Measurements from ENCODE around the gene NR3C2. TPM values are rescaled to one million over a fixed set of nuclear protein-coding genes. Genes with fewer than 3 reads are reported as not detected.

NR3C2 gene
- total RNA-seq, 1 donor from 2014 or later = 26.2 TPM

DNA sequence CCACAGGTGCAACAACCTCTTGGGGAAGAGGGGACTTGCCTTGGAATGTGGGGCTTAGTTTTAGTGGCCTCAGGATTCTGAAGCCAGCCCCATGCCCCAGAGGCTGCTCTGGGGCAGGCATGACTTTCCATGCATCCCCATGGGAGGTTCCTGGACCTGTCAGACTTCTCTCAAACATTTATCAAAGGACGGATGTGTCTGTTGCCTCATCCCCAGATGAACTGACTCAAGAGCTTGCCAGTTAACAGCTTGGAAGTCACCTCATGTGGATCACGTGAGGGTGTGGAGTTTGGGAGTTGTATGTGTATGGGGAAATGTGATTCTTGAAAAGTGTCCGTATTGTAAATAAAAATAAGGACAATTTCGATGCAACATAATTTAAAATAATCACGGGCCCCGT is 368.9 kb downstream of the NR3C2 start:
- intact Hi-C loops (cut with DNase I) = no loop called here
- no peak for ATAC-seq
- DNase-seq (ENCODE audit: low spot score) = no peak

DNA sequence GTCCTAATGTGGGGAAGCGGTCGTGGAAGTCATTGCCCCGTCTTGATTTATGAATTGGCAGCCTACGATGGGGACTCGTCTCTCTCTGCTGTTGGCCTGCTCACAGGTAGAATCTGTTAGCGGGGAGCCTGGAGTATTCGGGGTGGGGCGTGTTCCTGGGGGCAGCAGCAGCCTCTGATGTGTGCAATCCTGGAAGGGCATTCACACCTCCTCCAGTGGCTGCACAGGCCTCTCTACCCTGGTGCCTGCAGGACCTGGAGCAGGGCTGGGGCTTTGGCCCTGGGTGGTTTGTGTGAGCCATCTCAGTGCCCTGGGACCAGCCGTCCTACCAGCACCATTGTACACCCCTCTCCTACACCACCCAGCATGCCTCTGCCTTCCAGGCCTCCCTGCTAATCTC is 369.4 kb downstream of the NR3C2 start:
- DNase-seq (ENCODE audit: low spot score) (no peak), ATAC-seq (no peak)
- intact Hi-C loops (cut with DNase I) = no loop called here

DNA sequence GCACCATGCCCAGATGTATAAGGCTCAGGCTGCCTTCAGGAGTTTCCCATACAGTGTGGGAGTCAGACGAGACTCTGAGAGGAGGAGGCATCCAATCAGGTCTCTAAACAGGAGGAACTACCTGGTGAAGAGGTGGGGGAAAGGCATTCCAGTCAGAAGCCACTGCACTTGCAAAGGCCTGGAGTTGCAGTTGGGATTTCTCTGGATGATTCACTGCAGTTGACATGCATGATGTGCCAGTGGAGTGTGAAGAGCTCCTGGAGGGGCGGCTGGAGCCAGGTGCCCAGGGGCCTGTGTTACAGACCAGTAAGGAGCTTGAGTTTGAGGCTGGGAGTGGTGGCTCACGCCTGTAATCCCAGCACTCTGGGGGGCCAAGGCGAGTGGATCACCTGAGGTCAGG is 371.2 kb downstream of the NR3C2 start:
- DNase-seq (ENCODE audit: low spot score) = no peak
- intact Hi-C loops (cut with DNase I) = no loop called here
- no peak for ATAC-seq

DNA sequence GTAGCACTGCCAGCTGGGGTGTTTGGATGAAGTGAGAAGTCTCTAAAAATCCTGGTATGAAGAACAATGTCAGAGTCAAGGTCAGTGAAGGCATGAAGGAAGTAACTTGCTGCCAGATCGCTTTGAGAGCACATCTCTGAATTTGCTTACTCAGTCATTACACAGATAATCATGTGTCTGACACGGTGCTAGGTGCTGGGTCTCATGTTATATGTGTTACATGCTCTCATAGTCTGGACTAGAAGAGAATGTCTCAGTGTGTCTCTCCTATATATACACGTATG is 372.4 kb downstream of the NR3C2 start:
- ATAC-seq = peak; percentile 16
- DNase-seq (ENCODE audit: low spot score) = no peak
- intact Hi-C loops (cut with DNase I) = no loop called here

DNA sequence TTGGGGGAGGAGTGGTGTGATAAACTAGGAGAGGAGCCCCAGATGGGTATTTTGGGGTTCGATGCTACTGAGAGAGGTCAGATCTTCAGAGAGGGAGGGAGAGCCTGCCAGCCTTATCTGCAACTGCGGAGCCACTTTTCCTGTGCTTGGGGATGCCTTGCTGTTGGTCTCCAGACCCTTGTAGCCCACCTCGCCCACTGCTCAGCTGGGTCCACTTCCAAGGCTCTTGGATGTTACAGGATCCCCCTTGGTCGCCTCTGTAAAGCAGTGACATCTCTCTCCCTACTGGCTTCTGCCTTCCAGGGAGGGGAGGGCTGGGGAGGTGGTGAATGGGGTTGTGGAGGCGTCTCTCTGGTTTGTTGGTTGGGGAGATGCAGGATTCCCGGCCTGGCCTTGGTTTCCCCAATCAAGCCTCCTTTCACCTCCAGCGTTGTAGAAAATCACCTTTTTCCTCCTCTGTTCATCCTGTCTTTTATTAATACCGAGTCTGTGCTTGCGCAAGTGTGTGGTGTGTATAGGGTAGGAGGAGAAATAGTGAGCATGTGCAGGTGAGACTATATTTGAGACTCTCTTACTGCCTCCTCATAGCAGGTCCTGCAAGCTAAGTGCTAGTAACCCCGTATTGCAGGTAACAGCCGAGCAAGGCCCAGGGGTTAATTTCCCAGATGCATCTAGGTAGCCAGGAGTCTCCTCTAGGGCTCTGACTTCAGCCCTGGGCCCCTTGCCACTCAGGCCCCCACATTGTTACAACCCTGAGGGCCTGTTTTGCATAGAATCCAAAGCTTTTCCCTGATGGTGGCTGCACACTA is 372.9 kb downstream of the NR3C2 start:
- ATAC-seq (no peak), DNase-seq (ENCODE audit: low spot score) (no peak)
- intact Hi-C loops (cut with DNase I) = no loop called here

DNA sequence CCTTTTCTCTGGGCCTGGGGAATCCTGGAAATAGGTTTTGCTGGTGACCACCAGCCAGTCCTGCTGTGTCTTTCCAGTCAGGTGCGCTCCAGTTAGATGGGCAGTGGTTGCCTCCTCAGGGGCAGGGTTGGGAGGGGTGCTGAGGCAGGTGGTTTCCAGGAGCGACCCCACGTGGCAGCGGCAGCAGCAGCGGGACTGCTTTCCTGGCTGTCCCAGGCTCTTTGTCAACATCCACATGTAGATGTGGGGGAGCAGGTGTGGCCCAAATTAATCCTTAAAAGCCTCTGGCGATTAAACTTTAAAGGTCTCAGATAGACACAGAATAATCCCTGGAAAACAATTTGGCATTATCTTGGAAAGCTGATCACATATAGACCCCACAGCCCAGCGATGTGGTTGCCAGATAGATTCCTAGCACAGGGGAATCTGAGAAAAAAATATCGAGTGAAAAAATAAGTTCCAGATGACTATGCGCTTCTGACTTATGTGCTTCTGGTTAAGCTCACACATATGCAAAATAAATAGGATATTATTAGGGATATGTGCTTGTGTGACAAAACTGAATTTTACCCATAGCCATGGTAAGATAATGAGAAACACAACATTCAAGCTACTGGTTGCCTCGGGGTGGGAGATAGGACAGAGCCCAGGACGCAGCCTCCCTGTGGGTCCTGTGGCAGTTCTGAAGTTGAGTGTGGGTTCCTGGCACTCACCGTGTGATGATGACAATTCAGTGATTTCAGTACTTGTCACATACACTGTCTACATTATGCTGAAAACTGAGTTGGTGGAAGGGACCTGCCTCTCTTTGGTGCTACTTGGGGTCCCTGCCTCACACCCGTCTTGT is 373.9 kb downstream of the NR3C2 start:
- intact Hi-C loops (cut with DNase I) = no loop called here
- DNase-seq (ENCODE audit: low spot score) (no peak), ATAC-seq (no peak)

DNA sequence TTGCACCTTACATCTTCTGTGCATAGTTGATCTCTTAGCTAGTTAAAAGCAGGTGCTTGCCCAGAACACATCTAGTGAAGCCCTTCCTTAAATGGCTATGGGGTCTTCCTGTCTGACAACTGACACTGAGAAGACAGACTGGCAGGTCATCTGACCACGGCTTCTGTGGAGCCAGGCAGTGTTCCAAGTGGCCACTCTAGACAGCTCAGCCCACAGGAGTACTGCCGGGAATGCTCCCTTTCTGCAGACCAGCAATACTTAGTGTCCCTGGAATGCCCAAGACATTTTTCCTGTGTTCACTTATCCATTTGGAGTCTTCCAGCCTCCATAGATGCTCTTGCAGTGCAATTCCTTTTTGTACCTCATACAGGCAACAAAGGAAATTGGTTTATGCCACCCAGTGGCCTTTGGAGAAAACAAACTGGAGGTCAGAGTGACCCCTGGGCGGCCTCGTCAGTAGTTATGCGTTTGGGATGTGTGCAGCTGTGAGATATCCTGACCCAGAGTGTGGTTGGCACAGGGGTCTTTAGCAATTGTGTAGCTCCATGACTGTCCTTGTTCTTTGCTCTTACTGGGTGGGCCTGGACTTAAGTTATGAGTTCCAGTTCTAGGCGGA is 374.8 kb downstream of the NR3C2 start:
- DNase-seq (ENCODE audit: low spot score) (no peak), ATAC-seq (no peak)
- intact Hi-C loops (cut with DNase I) = no loop called here

DNA sequence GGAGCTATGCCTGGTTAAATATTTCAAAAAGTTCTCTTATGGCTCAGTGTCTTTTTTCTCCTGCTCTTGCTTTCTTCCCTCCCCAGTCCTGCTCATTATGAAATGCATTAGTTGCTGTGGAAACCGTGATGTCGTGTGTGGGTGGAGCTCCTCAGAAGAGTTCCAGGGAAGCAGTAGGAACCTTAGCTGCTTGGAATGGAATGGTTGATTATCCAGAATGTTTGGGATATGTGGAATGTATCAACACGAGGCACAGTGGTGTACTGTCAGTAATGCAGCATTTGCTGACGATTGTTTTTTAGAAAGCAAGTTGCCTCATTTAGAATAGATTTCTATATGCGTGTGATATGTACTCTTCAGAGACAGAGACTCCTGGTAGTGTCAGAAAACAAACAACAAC is 377.1 kb downstream of the NR3C2 start:
- intact Hi-C loops (cut with DNase I) = no loop called here
- ATAC-seq (peak; percentile 52), DNase-seq (ENCODE audit: low spot score) (no peak)

DNA sequence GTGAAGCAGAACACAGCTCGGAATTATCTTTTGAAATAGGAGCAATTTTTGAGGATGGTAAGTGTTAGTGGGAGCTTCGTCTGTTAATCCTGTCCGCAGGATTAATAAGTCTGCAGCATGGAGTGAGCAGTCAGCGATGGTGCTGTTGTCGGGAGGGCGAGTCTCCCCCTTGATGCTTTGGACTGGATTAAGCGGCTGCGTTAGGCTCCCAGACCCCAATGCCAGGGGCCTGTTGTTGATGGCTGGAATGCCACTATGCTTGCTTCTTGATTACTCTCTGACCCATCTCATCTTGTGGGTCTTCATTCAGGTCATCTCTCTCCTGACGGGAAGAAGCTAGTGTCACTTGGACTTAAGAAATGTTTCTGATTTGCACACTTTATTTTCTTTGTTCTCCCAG is 377.8 kb downstream of the NR3C2 start:
- DNase-seq (ENCODE audit: low spot score) (no peak), ATAC-seq (no peak)
- intact Hi-C loops (cut with DNase I) = no loop called here

DNA sequence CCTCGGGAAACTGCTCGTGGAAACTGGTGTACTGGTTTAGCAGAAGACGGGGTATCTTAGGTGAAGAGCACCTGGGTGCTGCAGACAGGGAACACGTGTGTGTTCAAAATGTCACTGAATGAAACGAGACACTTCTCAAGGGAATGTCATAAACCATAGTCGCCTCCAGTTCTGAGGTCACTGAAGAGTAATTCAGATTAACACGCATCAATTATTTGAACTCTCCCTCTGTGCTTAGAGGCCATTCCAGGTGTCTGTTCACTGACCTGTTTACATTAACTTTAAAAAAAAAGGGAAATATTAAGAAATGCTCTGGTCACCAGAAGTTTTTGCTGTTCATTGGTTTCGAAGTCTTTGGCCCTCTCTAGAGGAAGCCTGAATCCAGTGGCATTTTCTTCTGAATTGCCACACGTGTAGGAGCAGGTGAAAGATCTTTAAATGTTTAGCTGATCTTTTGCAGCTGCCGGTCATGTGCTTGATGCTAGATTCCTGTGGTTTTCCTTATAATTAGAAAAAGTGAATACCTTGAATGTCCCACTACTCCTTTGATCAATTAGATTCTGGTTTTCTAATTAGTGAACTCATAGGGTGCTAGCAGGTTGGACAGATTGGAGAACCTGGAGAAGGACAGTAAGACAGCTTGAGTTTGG is 379.8 kb downstream of the NR3C2 start:
- intact Hi-C loops (cut with DNase I) = no loop called here
- no peak for ATAC-seq
- DNase-seq (ENCODE audit: low spot score) = no peak

DNA sequence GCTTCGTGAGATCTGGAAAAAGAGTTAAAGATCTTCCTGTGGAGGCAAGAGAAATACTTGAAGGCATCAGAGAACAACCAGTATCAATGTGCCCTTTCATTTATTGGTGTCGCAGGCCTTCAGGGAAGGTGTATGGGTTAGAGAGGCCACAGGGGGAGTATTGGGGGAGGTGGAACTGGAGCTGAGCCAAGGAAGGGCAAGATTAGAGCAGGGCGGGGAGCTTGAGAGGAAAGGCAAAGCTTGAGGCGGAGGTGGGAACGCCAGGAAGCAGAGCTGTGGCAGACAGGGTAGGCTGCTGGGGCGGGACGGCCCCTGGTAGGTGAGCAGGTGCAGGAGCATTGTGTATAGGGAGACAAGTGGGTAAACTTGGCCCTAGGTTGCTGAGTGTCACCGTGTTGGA is 380.4 kb downstream of the NR3C2 start:
- ATAC-seq = no peak
- intact Hi-C loops (cut with DNase I) = no loop called here
- DNase-seq (ENCODE audit: low spot score) = no peak

DNA sequence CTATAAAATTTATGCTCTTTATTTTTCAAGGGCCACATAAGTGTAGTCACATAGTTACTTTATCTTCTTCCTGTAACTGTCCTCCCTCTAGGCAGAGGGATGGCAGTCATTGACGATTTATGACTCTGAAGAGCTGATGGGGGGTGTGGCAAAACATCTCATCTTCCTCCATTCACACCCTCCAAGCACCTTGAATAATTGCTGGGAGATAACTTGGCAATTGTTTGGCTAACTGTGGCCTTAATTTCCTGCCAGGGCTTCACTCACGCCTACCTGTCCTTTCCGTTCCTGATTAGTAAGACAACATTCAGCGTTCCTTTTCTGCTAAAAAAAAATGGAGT is 381.1 kb downstream of the NR3C2 start:
- no peak for DNase-seq (ENCODE audit: low spot score)
- intact Hi-C loops (cut with DNase I) = no loop called here
- no peak for ATAC-seq

DNA sequence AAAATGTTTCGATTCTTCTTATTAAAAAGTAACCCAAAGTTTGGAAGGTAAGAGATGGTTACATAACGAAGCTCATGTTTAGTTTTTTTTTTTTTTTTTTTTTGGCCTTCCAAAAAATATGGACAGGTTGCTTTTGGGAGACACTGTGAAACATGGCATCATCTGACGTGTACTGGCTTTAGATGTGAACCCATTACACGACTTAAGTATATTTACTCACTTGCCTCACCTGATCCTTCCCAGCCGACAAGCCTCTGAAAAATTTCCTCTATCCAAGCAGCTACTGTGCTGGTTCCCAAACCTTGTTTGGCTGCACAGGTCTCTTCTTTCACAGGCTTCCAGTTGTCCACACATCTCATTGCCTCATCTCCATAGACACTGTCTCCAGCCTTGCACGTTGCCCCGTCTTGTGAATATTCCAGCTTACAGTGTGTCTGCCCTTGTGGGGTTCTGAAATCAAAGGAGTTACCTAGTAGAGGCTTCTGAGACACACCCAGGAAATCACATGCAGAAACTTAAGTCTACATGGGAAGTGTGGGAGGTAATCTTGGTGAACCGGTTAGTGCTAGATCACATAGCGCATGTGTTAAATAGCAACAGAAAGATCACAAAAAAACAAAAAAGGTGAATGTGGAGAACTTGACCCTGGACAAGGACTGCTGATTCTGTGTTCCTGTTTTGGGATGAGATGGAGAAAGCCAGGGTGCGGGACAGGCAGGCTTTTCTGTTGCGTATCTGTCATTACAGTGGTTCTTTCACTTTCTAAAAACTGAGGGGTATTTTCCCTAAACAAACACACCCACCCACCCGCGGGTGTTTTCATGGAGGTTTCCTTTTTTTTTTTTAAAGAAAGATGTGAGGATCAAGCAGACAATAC is 381.7 kb downstream of the NR3C2 start:
- intact Hi-C loops (cut with DNase I) = no loop called here
- DNase-seq (ENCODE audit: low spot score) (no peak), ATAC-seq (no peak)

DNA sequence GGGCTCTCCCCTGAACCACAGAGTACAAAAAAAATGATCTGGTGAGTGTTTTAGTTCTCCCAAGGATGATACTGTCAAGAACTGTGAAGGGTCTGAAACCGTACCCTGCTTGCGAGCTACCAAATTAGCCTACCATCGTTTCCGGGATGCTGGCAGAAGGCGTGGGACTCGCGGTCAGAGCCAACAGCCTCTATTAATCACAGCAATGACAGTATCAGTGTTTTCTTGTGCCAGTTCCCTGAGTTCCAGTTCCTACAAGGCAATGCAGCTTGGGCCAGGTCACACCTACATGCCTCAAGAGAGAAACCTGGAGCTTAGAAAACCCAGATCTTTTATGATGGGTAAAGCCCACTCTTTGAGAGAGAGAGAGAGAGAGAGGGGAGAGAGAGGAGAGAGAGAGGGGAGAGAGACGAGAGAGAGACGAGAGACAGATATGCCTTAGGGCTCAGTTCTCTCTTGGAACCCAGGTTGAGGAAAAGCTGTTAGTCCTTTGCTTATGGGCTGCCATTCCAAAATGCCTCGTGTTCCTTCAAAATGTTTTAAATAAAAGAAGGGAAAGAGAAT is 382.5 kb downstream of the NR3C2 start:
- ATAC-seq (no peak), DNase-seq (ENCODE audit: low spot score) (no peak)
- intact Hi-C loops (cut with DNase I) = no loop called here

DNA sequence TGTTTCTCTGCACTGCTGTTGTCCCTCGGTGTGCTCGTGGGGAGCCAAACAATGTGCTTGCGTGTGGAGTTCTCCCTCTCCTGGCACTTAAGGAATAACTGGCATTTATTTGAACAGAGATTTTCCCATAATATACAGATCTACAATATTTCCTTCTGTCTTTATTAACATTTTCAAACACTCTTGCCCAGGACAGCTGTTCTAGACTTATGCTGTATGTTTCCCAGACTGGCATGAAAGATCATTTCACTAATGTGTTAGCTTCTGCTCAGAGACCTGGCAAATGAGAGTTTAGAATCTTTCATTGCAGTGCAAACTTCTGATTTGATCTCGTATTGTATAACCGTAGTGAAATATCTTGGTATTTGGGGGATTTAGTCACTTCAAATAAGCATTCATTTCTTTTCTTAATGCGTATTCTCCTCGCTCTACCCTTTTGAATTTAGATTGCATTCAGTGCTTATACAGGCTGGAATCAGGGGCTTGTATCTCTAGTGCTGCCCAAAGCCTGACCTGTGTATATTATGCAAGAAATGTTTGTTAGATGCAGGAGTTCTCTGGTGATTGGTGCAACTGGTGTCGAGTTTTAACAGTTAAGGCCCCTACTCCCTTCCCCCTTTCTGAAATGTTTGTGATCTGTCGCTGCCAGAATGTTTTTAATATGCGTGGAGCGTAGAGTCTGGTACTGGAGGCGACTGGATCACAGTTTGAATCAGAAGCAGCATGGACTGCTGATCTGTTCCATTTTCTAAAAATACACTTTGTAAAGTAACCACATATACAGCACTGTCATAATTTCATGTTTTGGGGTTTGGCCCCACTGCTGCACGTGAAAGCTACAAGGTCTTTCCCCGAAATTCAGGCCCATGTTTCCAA is 384.0 kb downstream of the NR3C2 start:
- intact Hi-C loops (cut with DNase I) = no loop called here

DNA sequence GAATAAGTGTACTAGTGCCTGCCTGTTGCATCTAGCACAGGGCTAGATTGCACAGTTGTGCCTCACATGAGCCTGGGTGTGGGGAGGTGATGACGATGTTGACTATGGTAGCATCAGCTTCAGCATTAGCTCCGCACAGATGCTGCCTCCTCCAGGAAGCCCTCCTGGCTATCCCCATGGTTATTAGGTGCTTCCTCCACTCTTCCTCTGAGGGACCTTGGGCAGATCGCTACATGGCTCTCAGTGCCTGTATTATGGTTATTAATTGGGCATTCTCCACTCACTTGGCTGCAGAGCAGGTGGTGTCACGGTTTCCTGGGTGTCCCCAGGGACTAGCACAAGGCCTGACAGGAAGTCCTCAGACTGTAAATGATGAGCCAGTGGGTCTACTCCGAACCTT is 384.7 kb downstream of the NR3C2 start:
- DNase-seq (ENCODE audit: low spot score) (no peak), ATAC-seq (no peak)
- intact Hi-C loops (cut with DNase I) = no loop called here

More for the DNA sequence above, 384.0 kb downstream of the NR3C2 start:
- DNase-seq (ENCODE audit: low spot score) = no peak
- no peak for ATAC-seq

DNA sequence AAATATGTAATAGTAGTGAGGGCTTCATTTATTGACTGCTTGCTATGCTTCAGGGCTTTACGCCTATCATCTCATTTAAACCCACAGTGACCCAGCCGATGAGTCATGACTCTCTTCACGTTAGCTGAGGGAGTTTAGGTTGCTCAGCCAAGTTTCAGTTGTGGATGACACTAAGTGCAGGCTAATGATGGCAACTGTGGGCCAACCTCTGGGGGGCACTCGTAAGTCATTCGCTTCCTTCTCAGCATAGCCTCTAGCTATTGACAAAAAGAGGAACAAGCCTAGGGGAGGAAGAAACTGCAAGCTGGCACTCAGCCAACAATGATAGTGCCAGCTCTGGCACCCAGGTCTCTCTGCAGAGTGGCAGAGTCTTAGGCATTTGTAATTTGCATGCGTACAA is 385.3 kb downstream of the NR3C2 start:
- intact Hi-C loops (cut with DNase I) = no loop called here
- ATAC-seq (peak; percentile 68), DNase-seq (ENCODE audit: low spot score) (peak; percentile 76)

DNA sequence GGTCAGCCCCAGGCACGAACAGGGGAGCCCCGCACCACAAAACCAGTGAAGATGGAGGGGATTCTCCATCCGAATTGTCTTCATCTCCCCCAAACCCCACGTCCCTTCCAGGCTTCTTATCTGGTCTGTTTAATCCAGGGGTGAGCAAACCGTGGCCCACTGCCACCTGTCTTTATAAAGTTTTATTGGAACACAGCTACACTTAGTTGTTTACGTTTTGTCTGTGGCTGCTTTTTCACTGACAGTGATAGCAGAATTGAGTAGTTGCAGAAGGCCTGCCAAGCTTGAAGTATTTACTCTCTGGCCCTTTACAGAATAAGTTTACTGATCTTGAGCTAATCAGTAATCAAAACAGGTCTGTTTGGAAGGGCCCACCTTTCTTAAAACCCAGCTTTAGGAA is 386.4 kb downstream of the NR3C2 start:
- ATAC-seq = no peak
- DNase-seq (ENCODE audit: low spot score) = no peak
- intact Hi-C loops (cut with DNase I) = no loop called here
